ENCODE measurements around the gene LASP1NB.

Gene LASP1NB

GRCh38 chr17:38925263-38925995, at the start of gene LASP1NB:
Gene LASP1NB (plus strand): TSS chr17:38925614.
- no peak for DNase-seq

GRCh38 chr17:38877130-38877851, 48.1 kb upstream of the LASP1NB start:
- DNase-seq, result no peak

- no peak for DNase-seq
Measured at GRCh38 chr17:38879878-38880665, 45.3 kb upstream of the LASP1NB start.

GRCh38 chr17:38881600-38882191, 43.7 kb upstream of the LASP1NB start:
- no peak for DNase-seq

GRCh38 chr17:38882870-38883269, 42.5 kb upstream of the LASP1NB start:
- no peak for DNase-seq

GRCh38 chr17:38883592-38884526, 41.6 kb upstream of the LASP1NB start:
- DNase-seq, result no peak

- no peak for DNase-seq
Measured at GRCh38 chr17:38885044-38885727, 40.2 kb upstream of the LASP1NB start.

- DNase-seq, result no peak
Measured at GRCh38 chr17:38885728-38886642, 39.4 kb upstream of the LASP1NB start.

- DNase-seq, result no peak
Measured at GRCh38 chr17:38886643-38887010, 38.8 kb upstream of the LASP1NB start.

GRCh38 chr17:38888842-38889241, 36.6 kb upstream of the LASP1NB start:
- DNase-seq, result no peak

GRCh38 chr17:38889745-38890409, 35.5 kb upstream of the LASP1NB start:
- no peak for DNase-seq

- DNase-seq, result no peak
Measured at GRCh38 chr17:38890410-38890746, 35.0 kb upstream of the LASP1NB start.

GRCh38 chr17:38891441-38891840, 34.0 kb upstream of the LASP1NB start:
- DNase-seq, result no peak

- DNase-seq, result no peak
Measured at GRCh38 chr17:38892083-38892482, 33.3 kb upstream of the LASP1NB start.

- no peak for DNase-seq
Measured at GRCh38 chr17:38892620-38893019, 32.8 kb upstream of the LASP1NB start.

- DNase-seq, result no peak
Measured at GRCh38 chr17:38893113-38893512, 32.3 kb upstream of the LASP1NB start.

GRCh38 chr17:38893607-38894006, 31.8 kb upstream of the LASP1NB start:
- DNase-seq, result no peak

- no peak for DNase-seq
Measured at GRCh38 chr17:38894276-38894675, 31.1 kb upstream of the LASP1NB start.

- no peak for DNase-seq
Measured at GRCh38 chr17:38896346-38896954, 29.0 kb upstream of the LASP1NB start.

- no peak for DNase-seq
Measured at GRCh38 chr17:38897176-38897575, 28.2 kb upstream of the LASP1NB start.

All from NCI-H2107 (cell line).